Dermis microvascular lymphatic vessel endothelial cell (primary cell): ENCODE results near the gene TAF10. TPM values are rescaled to one million over a fixed set of nuclear protein-coding genes. Genes with fewer than 3 reads are reported as not detected.
A peak's percentile ranks its signal among the peaks of the same experiment; 100 is the strongest.

Experiments
- DNase-seq, 2 donors: peaks; one replicate each; pipeline versions ENCODE4 v3.0.0 to v3.0.0-alpha.2; 2010; ENCODE audit warnings: low read depth in 2 of 2
- total RNA-seq: library from RNA; depleted of rRNA; stranded (reverse); fragments of >200 nt; gene quantifications from 2 replicates; pipeline ENCODE4 v1.2.1, GENCODE V29; 2014

Gene TAF10
- total RNA-seq, 1 donor from 2014 or later = 25.2 TPM

GRCh38 chr11:6583584-6583983, 28.4 kb downstream of the TAF10 start:
- DNase-seq = no peak

- no peak for DNase-seq
Observed at GRCh38 chr11:6579681-6580080, 32.3 kb downstream of the TAF10 start.

- DNase-seq = no peak
Observed at GRCh38 chr11:6578134-6578533, 33.9 kb downstream of the TAF10 start.

GRCh38 chr11:6576471-6577373, 35.3 kb downstream of the TAF10 start:
- peak; percentile 37 to 77 for DNase-seq

- DNase-seq = no peak
Observed at GRCh38 chr11:6574816-6575715, 37.0 kb downstream of the TAF10 start.

- no peak for DNase-seq
Observed at GRCh38 chr11:6572215-6572614, 39.8 kb downstream of the TAF10 start.

GRCh38 chr11:6571434-6572008, 40.5 kb downstream of the TAF10 start:
- no peak for DNase-seq

GRCh38 chr11:6570691-6571427, 41.2 kb downstream of the TAF10 start:
- no peak for DNase-seq

GRCh38 chr11:6569706-6570105, 42.3 kb downstream of the TAF10 start:
- DNase-seq = no peak

- peak; percentile 43 to 64 for DNase-seq
Observed at GRCh38 chr11:6568191-6568918, 43.7 kb downstream of the TAF10 start.

GRCh38 chr11:6567371-6567745, 44.7 kb downstream of the TAF10 start:
- no peak for DNase-seq

GRCh38 chr11:6566704-6567370, 45.2 kb downstream of the TAF10 start:
- no peak for DNase-seq

GRCh38 chr11:6565988-6566703, 45.9 kb downstream of the TAF10 start:
- no peak for DNase-seq

GRCh38 chr11:6565325-6565724, 46.7 kb downstream of the TAF10 start:
- DNase-seq = no peak

GRCh38 chr11:6563667-6564066, 48.3 kb downstream of the TAF10 start:
- no peak for DNase-seq

GRCh38 chr11:6563121-6563619, 48.8 kb downstream of the TAF10 start:
- DNase-seq = no peak

GRCh38 chr11:6561288-6561687, 50.7 kb downstream of the TAF10 start:
- DNase-seq = no peak
